ENCODE data around the gene TCTN3. TPM values are rescaled to one million over a fixed set of nuclear protein-coding genes. Genes with fewer than 3 reads are reported as not detected.

The TCTN3 gene
- total RNA-seq, 1 donor from 2014 or later: 47.5 TPM

DNA sequence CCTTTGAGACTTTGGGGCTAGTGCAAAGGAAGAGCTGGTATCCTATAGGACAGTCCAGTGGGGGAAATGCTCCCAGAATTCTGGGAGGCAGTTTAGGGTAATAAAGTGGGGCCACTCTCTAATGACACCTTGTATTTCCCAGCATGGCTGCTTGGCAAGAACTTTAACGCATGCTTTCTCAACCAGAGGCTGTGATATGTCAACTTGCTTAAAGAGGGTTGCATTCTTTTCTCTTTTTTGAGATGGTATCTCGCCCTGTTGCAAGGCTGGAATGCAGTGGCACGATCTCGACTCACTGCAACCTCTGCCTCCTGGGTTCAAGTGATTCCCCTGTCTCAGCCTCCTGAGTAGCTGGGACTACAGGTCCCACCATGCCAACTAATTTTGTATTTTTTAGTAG is 75.6 kb downstream of the TCTN3 start:
- Mint-ChIP-seq H3K27me3 (no peaks in the 10 kb centered on the region), H3K9me3 (no peaks in the 10 kb centered on the region), H3K4me1 (no peaks in the 10 kb centered on the region), H3K4me3 (no peak overlapping the region), H3K27ac (no peak overlapping the region), H3K36me3 (ENCODE audit: low read depth) (peaks cover 86% of the 10 kb centered on the region)
- ChIA-PET CTCF (no interaction called here), POLR2A (no interaction called here)
- intact Hi-C loops (cut with micrococcal nuclease): no loop called here
- DNase-seq (no peak), ATAC-seq (ENCODE audit: low read depth) (no peak)
- TF ChIP-seq, protein P1, sequence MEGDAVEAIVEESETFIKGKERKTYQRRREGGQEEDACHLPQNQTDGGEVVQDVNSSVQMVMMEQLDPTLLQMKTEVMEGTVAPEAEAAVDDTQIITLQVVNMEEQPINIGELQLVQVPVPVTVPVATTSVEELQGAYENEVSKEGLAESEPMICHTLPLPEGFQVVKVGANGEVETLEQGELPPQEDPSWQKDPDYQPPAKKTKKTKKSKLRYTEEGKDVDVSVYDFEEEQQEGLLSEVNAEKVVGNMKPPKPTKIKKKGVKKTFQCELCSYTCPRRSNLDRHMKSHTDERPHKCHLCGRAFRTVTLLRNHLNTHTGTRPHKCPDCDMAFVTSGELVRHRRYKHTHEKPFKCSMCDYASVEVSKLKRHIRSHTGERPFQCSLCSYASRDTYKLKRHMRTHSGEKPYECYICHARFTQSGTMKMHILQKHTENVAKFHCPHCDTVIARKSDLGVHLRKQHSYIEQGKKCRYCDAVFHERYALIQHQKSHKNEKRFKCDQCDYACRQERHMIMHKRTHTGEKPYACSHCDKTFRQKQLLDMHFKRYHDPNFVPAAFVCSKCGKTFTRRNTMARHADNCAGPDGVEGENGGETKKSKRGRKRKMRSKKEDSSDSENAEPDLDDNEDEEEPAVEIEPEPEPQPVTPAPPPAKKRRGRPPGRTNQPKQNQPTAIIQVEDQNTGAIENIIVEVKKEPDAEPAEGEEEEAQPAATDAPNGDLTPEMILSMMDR (IDR thresholded peaks at IDR 0.05): no peak

DNA sequence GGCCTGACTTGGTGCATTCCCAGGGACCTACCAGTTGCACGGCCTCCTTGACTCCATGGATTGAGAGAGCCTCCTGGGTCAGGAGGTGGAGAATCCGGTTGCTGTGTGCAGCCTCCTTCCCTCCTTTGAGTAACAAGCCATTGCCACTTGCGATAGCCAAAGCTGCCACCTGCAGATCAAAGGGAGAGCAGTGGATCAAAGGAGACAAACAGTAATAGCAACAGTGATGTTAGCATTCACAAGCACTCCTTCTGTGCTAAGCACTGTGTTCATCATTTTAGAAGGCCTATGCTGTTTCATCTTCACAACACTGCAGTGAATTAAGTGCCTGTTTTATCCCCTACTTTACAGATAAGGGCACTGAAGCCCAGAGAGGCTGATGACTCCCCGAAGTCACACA is 77.3 kb downstream of the TCTN3 start:
- intact Hi-C loops (cut with micrococcal nuclease): no loop called here
- ATAC-seq (ENCODE audit: low read depth) (no peak), DNase-seq (no peak)
- Mint-ChIP-seq H3K4me3 (no peak overlapping the region), H3K27me3 (no peaks in the 10 kb centered on the region), H3K27ac (no peak overlapping the region), H3K36me3 (ENCODE audit: low read depth) (peaks cover 96% of the 10 kb centered on the region), H3K4me1 (no peaks in the 10 kb centered on the region), H3K9me3 (no peaks in the 10 kb centered on the region)
- ChIA-PET POLR2A (no interaction called here), CTCF (no interaction called here)
- TF ChIP-seq, protein P1 (IDR thresholded peaks at IDR 0.05): no peak

Other genes with a start within 250 kb of the TCTN3 start
- 0.37 and 0.42 TPM in 2 replicates for gene SORBS1, start 132.6 kb downstream of the TCTN3 start, total RNA-seq
- 45.9 and 53.0 TPM in 2 replicates for gene ALDH18A1, start 37.2 kb downstream of the TCTN3 start, total RNA-seq
- gene ENTPD1, start 62.2 kb upstream of the TCTN3 start, total RNA-seq: 187 TPM in 2 replicates
- 1.2 and 2.0 TPM in 2 replicates for gene CC2D2B, start 214.0 kb upstream of the TCTN3 start, total RNA-seq